GM18858 (cell line): ENCODE results near the gene ELMO1.
A peak's percentile ranks its signal among the peaks of the same experiment; 100 is the strongest.

Source experiments
- ATAC-seq: cut with Tn5 transposase; IDR thresholded peaks from one replicate; pipeline ENCODE4 v1.9.1; 2021; ENCODE audit not compliant: unreplicated experiment

Gene ELMO1

GRCh38 chr7:37448636-37449361 is at the start of gene ELMO1:
Gene ELMO1 (minus strand): TSS chr7:37448864. CDS start chr7:37342690, 106,174 bp downstream.
- peak; percentile 94 for ATAC-seq

- ATAC-seq = no peak
Measured at GRCh38 chr7:37497576-37497975, 48.9 kb upstream of the ELMO1 start.

- no peak for ATAC-seq
Measured at GRCh38 chr7:37495574-37496184, 47.0 kb upstream of the ELMO1 start.

GRCh38 chr7:37494926-37495325 is 46.3 kb upstream of the ELMO1 start:
- peak; percentile 85 for ATAC-seq

GRCh38 chr7:37493810-37494209 is 45.1 kb upstream of the ELMO1 start:
- ATAC-seq = no peak

- ATAC-seq = no peak
Measured at GRCh38 chr7:37493123-37493522, 44.5 kb upstream of the ELMO1 start.

GRCh38 chr7:37491919-37492694 is 43.4 kb upstream of the ELMO1 start:
- ATAC-seq = no peak

GRCh38 chr7:37489703-37490102 is 41.0 kb upstream of the ELMO1 start:
- ATAC-seq = no peak

- ATAC-seq = no peak
Measured at GRCh38 chr7:37488163-37488764, 39.6 kb upstream of the ELMO1 start.

- ATAC-seq = no peak
Measured at GRCh38 chr7:37484426-37485073, 35.9 kb upstream of the ELMO1 start.

GRCh38 chr7:37483627-37484026 is 35.0 kb upstream of the ELMO1 start:
- no peak for ATAC-seq

- ATAC-seq = no peak
Measured at GRCh38 chr7:37482953-37483352, 34.3 kb upstream of the ELMO1 start.

GRCh38 chr7:37482505-37482904 is 33.8 kb upstream of the ELMO1 start:
- no peak for ATAC-seq

GRCh38 chr7:37481722-37482288 is 33.1 kb upstream of the ELMO1 start:
- no peak for ATAC-seq

GRCh38 chr7:37481154-37481553 is 32.5 kb upstream of the ELMO1 start:
- ATAC-seq = no peak

- ATAC-seq = no peak
Measured at GRCh38 chr7:37480041-37481031, 31.7 kb upstream of the ELMO1 start.

- no peak for ATAC-seq
Measured at GRCh38 chr7:37476881-37477450, 28.3 kb upstream of the ELMO1 start.

- ATAC-seq = no peak
Measured at GRCh38 chr7:37476428-37476827, 27.8 kb upstream of the ELMO1 start.

- ATAC-seq = no peak
Measured at GRCh38 chr7:37475646-37476045, 27.0 kb upstream of the ELMO1 start.
